Gastrocnemius medialis (tissue), 4 donors: ENCODE data around the gene FBXL13.

Experiments
- CTCF ChIP-seq, 5 experiments: fragments of 450-650 bp in 3 of 5; fragments of 200-600 bp in 2 of 5; sonication (generic) in 2 of 5; IDR thresholded peaks in 4 of 5; conservative IDR thresholded peaks in 1 of 5; 1 replicate in 4 of 5; 2 replicates in 1 of 5; pipeline ENCODE4 v1.5.1; 2016 to 2019; ENCODE audit warnings: antibody characterized with exemption in 5 of 5, mild to moderate bottlenecking in 3 of 5, moderate library complexity in 3 of 5
- POLR2A ChIP-seq, 2 donors: fragments of 450-650 bp; IDR thresholded peaks; one replicate each; pipeline ENCODE4 v1.6.1; 2017; ENCODE audit warnings: antibody characterized with exemption in 2 of 2, mild to moderate bottlenecking in 2 of 2, moderate library complexity in 2 of 2

GRCh38 chr7:102845346-102845745 lies 229.2 kb downstream of the FBXL13 start:
- TF ChIP-seq CTCF (IDR thresholded peaks at IDR 0.05 in 4 of 5, conservative IDR thresholded peaks at IDR 0.05 in 1 of 5), result no peak
- TF ChIP-seq POLR2A (IDR thresholded peaks at IDR 0.05), result no peak
